ENCODE data around the gene CD200. TPM values are rescaled to one million over a fixed set of nuclear protein-coding genes. Genes with fewer than 3 reads are reported as not detected.

Gene CD200
- total and polyA plus RNA-seq, 10 of the 15 experiments (the other 5 are each of a cell fraction or from before 2014, with no cell fraction given), result 21.2 to 84.3 (median 33.2) TPM

DNA sequence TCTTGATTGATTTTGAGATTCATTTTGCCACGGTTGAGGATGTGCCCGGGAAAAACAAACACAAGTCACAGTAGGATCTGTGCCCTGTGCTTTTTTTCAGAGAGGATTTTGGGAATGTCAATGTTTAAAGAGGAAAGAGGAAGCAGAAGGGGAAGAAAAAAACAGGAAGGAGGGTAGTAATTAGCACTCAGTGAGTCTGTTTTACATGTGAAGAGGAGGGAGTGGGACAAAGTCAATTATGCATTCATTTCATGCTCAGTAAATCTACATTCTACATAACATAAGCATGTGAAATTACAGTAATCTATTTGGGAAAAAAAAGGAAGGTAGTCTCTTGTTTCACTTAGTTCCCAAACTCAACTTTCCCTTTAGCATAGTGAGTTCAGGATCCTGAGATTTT, 18.3 kb upstream of the CD200 start:
- CTCF ChIA-PET, result interaction anchor here (1.2 to 2.3 kb wide), 6 partner anchors 9 to 203 kb away, joined by 3 to 8 read pairs (median 4); partner anchors contain the start of gene SLC9C1
- POLR2A ChIA-PET, result no interaction called here
- Histone ChIP-seq H2AFZ (ENCODE audit: control insufficient read depth, low read depth, low read length) (no peak overlapping the region), H3K9me3 (replicated peaks; ENCODE audit: control insufficient read depth, insufficient read depth, low read length) (no peaks in the 10 kb centered on the region; the same call in 2 of the 3 replicates), H3K27me3 (replicated peaks in 1 of 2; ENCODE audit: control insufficient read depth in 2 of 2, insufficient read depth in 2 of 2, low read length in 1 of 2) (no peaks in the 10 kb centered on the region), H3K9ac (ENCODE audit: control insufficient read depth, insufficient read depth, low read length) (no peak overlapping the region), H3K27ac (ENCODE audit: control insufficient read depth, insufficient read depth) (no peak overlapping the region), H4K20me1 (ENCODE audit: control insufficient read depth, insufficient read depth) (no peaks in the 10 kb centered on the region), H3K4me3 (no peak overlapping the region), H3K79me2 (ENCODE audit: control insufficient read depth, insufficient read depth, low read length) (no peaks in the 10 kb centered on the region), H3K4me1 (ENCODE audit: control insufficient read depth, insufficient read depth, low read length) (no peaks in the 10 kb centered on the region), H3K36me3 (ENCODE audit: control insufficient read depth in 2 of 2, insufficient read depth in 2 of 2, low read length in 1 of 2) (no peaks in the 10 kb centered on the region), H3K4me2 (ENCODE audit: control insufficient read depth, insufficient read depth) (no peak overlapping the region)
- no peak for DNase-seq (ENCODE audit: low read depth, low spot score)
- no TSS peak for BruUV-seq (replicated peaks)
- no peak for FAIRE-seq
- RAD21 ChIA-PET (ENCODE audit: unreplicated experiment), result interaction anchor here (3.2 kb wide), 1 partner anchor 20 kb away, joined by 12 read pairs; the partner anchor contains the start of gene SLC9C1
- 100% methylated on average over 2 of the region's 2 CpGs for WGBS (ENCODE audit: insufficient coverage, insufficient replicate concordance, low lambda C conversion rate, missing lambda C conversion rate)
- SMC1A ChIA-PET (ENCODE audit: uncharacterized antibody, unreplicated experiment), result interaction anchor here (1.0 to 1.7 kb wide), 3 partner anchors 11 to 176 kb away, joined by 3 to 5 read pairs (median 4); no protein-coding TSS in a partner anchor
- intact Hi-C loops (cut with micrococcal nuclease; ENCODE audit: unreplicated experiment) (no loop called here), in situ Hi-C loops (cut with MboI) (no loop called here)
- TF ChIP-seq ATF3 (IDR thresholded peaks at IDR 0.05; ENCODE audit: borderline replicate concordance, extremely low read depth, low read depth, low read length) (no peak), MYC (IDR thresholded peaks at IDR 0.05; ENCODE audit: insufficient read depth, insufficient read length, insufficient replicate concordance, low read length, severe bottlenecking) (no peak), JUNB (IDR thresholded peaks at IDR 0.05) (no peak), NR2F1 (conservative IDR thresholded peaks at IDR 0.05) (no peak), CBX3 (IDR thresholded peaks at IDR 0.05; ENCODE audit: borderline replicate concordance, low read depth) (no peak), SMAD5 (IDR thresholded peaks at IDR 0.05; ENCODE audit: low read depth) (no peak), MAX (IDR thresholded peaks at IDR 0.05; ENCODE audit: low read depth, low read length) (no peak), BACH1 (IDR thresholded peaks at IDR 0.05; ENCODE audit: borderline replicate concordance) (no peak), ESRRA (IDR thresholded peaks at IDR 0.05; ENCODE audit: low read length) (no peak), HDGF (IDR thresholded peaks at IDR 0.05) (no peak), KAT2A (conservative IDR thresholded peaks at IDR 0.05; ENCODE audit: control insufficient read depth, low read depth, low read length) (no peak), PAX8 (IDR thresholded peaks at IDR 0.05) (no peak), CBFB (IDR thresholded peaks at IDR 0.05; ENCODE audit: low read depth) (no peak), TAF1 (IDR thresholded peaks at IDR 0.05; ENCODE audit: borderline replicate concordance, low read depth, low read length) (no peak)
- TF ChIP-seq, protein P1, sequence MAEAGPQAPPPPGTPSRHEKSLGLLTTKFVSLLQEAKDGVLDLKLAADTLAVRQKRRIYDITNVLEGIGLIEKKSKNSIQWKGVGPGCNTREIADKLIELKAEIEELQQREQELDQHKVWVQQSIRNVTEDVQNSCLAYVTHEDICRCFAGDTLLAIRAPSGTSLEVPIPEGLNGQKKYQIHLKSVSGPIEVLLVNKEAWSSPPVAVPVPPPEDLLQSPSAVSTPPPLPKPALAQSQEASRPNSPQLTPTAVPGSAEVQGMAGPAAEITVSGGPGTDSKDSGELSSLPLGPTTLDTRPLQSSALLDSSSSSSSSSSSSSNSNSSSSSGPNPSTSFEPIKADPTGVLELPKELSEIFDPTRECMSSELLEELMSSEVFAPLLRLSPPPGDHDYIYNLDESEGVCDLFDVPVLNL (IDR thresholded peaks at IDR 0.05; ENCODE audit: low read depth, low read length), result no peak
- no peak for ATAC-seq

Data from GM12878 (cell line).